ENCODE data around the gene COX19.

Gene COX19, protein sequence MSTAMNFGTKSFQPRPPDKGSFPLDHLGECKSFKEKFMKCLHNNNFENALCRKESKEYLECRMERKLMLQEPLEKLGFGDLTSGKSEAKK

DNA sequence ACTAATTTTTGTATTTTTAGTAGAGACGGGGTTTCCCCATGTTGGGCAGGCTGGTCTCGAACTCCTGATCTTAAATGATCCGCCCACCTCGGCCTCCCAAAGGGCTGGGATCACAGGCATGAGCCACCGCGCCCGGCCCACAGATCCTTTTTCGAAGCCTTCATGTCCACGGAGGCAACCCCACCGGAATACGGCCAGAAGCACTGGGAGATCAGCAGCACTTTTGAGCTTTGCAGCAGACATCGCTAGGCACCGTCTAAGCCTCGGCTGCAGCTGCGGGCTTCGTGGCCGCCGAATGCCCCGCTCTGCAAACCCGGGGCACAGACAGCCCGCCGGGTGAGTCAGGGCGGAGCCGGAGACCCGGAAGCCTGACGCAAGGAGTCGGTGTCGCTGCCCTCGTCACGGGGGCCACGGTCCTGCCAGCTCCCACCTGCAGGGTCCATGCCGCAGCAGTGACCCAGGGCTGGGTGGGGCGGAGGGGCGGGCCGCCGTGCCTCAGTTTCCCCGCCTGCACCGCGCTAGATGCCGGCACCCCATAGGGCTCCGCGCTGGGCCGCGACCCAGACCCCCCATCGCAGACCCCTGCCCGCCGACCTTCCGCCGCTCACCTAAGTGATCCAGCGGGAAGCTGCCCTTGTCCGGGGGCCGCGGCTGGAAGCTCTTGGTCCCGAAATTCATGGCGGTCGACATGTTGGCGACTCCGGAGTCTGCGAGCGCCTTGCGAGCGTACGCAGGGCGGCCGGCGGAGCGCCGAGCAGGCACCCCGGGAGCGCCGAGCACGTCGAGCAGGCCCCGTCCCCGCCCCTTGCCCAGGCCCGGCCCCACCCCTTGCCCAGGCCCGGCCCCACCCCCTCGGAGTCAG, at the start of gene COX19:
COX19 (minus strand) TSS at position 730 of the 862 bp plus-strand sequence; CDS start at position 690, 40 bp downstream.
- no peak for DNase-seq

DNA sequence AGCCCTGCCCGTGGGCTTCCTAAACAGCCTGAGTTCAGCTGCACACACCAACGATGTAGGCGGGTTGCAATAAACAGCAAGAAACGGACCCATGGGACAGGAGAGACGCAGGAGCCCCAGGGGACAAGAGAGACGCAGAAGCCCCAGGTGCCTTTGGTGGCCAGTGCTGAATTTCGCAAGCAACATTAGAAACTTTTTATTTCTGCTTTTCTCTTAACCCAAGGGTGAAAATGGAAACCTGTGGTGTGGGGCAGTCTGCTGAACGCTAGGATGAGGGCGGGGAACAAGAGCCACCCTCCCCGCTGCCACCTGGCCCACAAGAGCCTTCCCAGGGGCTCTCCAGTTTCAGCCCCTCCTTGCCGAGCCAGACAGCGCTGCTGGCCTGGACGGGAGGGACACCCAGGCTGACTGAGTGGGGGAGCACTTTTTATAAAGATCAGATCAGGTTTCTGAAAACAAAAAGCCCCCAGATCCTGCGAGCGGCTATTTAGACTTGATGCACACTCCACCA, 49.0 kb upstream of the COX19 start:
- DNase-seq, result no peak

DNA sequence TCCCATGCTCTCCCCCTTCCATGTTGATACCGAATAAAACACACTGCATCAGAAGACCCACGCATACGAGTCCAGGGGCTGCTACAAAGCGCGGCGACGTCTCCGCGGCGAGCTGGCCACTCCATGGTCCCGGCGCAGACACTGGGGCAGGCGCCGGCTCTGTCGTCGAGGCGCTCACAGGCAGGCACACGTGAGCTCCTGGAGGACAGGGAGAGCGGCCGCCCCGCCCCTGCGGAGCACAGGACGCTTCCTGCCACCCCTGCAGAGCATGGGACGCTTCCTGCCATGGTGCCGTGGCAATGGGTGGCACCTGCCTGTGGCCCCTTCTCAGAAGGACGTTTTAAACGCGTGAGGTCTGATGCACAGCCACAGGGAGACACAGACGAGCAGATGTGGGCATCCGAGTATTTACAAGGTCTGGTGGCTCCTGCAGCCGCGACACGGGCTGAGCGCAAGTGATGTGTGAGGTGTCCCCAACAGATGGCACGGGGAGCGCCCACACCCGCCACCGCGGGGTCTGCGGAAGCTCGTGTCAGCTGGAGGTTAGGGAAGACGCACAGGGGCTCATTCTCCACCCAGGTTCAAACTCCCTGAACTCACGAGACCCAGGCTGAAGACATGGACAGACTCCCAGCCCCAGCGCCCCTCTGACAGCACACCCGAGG, 47.6 kb upstream of the COX19 start:
- DNase-seq, result no peak

DNA sequence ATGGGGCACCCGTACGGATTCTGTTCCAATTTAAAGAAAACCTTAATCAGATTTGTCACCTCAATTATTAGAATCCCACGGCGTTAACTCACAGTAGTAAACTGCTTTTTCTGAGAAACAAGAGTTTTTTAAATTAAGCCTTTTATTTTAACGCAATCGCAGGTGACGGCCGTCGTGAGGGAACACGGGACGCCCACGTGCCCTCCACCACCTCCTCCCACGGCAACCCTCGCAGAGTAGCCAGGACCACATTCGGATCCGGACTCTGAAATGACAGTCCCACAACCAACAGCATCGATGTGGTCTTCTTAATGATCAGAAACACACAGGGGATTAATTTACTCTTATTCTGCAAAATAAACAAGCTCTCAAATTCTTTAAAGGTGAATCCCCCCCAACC, 47.0 kb upstream of the COX19 start:
- no peak for DNase-seq

DNA sequence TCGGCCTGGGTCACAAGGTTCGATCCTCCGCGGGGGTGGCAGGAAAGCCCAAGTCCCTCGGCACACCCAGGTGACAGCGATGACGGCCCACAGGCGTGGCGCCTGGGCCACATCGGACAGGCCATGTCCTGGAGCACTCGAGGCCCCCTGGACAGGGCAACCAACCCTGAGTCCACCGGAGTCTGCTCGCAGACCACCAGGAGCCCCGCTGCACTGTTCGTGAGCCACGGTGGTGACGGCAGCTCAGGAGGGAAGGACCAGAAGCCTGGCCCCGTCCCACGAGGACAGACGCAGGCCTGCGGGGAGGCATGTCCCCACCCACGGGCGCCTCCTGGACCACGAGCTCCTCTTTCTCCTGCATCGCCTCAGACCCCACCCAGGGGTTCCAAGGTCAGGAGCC, 46.6 kb upstream of the COX19 start:
- DNase-seq, result no peak

DNA sequence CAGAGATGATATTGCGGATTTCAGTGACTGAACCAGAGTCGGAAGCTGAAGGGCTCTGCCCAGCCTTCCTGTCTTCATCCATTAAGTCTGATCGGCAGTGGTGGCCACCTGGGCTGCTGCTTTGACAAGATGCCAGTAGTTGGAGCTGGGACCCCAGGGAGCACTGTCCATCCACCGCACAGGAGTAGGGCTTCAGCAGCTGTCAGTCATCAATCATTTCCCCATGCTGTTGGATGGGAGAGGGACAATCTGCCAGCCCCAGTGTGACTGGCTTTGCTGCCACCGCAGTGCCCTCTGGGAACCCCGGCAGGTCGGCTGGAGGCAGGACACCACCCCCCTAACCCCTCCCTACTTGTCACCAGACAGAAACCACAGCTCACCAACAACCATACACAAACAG, 46.0 kb upstream of the COX19 start:
- no peak for DNase-seq

DNA sequence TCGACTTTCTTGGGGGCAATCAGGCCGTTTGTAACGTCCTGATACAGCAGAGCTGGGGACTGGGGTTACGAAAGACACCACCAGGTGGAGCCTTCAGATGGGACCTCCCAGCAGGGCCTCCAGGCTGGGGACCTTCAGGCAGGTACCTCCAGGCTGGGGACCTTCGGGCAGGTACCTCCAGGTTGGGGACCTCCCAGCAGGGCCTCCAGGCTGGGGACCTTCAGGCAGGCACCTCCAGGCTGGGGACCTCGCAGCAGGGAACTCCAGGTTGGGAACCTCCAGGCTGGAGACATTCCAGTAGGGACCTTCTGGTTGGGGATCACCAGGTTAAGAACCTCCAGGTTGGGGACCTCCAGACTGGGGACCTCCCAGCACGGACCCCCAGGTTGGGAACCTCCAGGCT, 45.5 kb upstream of the COX19 start:
- DNase-seq, result no peak

DNA sequence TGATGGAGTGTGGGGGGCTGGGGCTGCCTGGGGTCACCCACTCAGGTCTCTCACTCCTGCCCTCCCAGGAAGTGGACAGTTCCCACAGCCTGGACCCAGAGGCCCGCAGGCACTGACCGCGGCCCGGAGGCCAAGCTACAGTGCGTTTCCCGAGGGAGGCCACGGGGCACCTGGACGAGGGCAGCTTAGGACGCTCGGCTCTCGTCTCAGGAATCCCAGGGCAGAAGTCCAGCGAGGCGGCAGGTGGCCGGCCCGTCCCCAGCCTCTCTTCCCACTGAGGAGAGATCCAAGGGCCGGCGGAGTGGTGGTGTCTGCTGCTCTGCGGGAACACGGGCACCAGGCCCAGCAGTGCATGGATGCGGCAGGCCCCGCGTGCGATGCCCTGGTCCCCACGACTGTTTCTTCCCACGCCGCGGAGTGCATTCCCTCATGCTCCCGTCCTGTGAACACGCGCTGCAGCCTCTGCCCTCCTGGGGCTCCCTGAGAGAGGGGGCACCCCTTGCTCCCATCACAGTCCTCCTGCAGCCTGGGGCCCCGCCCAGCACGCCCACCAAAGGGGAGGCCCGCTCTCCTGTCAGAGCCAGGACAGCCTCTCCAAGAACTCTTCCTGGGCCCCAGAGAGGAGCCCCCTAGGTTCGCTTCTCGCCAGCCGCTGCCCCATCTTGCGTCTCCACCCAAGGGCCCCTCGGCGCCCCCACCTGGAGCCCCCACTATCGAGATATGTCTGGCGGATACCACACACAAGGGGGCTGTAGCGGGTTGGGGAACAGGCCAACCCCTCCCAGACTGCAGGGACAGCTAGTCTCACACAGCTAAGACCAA, 44.7 kb upstream of the COX19 start:
- no peak for DNase-seq

DNA sequence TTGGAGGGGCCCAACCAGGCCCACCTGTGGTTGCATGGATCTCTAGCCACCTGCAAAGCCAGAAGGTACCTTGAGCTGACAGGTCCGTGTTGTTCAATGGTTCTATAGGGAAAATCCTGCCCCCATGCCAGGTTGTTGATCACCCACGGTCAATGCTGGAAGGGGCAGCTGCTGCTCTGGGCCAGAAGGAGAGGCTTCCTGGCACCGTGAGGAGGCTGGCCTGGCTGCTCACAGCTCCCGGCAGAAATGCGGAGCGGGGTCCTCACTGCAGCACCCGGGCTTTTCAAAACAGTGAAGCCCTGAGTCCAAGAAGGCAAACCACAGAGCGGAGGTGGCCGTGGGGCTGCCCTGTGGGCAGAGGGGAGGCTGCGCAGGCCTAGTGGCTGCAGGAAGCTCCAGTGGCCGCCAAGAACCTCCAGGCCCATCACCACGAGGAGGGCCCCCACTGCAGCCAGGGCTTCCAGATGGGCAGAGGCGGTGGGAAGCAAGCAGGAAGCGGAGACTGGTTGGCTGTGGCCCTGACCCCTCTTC, 44.0 kb upstream of the COX19 start:
- DNase-seq, result no peak

DNA sequence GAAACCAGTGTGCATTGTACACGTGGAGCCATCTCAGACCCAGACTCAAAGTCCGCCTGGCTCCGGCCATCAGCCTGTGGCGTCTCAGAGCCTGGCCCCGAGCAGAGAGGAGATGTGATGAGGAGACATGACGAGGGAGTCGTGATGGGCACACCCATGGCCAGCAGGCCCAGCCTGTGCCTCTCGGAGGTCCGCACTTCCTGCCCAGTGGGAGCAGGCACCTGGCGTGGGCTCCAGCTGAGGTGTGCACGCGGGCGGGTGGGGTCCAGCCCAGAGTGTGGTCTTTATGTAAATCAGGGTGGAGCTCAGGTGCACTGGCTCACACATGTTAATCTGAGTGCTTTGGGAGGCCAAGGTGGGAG, 43.0 kb upstream of the COX19 start:
- no peak for DNase-seq

DNA sequence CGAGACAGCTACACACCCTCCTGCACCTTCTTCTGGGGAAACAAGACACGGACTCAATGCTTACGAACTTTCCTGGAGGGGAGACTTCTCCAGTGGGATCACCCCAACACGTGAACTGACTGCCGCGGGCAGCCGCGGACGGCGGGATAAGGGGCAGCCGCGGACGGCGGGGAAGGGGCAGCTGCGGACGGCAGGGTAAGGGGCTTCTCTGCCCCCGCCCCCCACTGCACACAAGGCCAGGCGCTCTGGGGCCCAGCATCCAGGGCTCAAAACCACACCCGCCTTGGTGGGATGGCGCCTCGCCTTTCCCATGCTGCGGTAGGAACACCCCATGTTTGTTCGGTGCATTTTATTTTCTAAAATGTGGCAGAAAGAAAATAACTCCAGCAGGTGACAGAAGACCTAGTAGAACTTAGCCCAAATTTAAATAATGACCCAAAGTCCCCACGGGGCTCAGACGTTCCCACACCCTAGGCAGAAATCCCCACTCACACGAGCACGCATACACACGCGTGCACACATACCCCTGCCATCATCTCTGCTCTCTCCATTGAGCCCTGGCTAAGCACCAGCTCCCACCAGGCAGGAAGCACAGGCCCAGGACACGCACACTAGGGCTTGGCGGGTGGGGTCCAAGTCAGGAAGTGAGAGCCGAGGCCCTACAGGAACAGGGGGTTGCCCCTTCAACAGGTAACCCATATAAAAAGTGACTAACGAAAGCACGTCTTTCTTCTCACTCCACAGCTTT, 42.4 kb upstream of the COX19 start:
- DNase-seq, result no peak

DNA sequence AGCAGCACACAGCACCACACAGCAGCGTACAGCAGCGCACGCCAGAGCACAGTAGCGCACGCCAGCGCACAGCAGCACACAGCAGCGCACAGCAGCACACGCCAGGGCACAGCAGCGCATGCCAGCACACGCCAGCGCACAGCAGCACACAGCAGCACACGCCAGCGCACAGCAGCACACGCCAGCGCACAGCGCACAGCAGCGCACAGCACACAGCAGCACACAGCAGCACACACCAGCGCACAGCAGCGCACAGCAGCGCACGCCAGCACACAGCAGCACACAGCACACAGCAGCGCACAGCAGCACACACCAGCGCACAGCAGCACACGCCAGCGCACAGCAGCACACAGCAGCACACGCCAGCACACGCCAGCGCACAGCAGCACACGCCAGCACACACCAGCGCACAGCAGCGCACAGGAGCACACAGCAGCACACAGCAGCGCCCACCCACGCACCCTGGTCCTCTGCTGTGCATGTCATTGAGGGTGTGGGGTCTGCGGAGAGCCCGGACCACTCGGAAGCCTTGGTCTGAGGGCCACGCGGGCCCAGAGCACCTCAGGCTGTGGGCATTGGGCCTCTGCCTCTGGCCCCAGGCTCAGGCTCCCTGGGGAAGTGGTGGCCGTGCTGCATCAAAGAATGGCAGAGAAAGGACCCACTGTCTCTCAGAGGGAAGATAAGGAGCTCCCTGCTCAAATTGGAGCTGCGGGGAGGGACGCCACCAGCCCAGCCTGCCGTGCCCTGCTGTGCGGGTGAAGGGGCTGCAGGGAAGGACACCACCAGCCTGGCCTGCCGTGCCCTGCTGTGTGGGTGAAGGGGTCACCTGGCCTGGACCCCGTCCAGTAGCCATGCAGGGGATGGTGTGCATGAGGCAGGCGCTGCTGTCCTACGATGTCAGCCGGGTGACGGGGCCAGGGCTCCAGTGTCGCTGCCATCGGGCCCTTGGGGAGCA, 41.5 kb upstream of the COX19 start:
- no peak for DNase-seq

DNA sequence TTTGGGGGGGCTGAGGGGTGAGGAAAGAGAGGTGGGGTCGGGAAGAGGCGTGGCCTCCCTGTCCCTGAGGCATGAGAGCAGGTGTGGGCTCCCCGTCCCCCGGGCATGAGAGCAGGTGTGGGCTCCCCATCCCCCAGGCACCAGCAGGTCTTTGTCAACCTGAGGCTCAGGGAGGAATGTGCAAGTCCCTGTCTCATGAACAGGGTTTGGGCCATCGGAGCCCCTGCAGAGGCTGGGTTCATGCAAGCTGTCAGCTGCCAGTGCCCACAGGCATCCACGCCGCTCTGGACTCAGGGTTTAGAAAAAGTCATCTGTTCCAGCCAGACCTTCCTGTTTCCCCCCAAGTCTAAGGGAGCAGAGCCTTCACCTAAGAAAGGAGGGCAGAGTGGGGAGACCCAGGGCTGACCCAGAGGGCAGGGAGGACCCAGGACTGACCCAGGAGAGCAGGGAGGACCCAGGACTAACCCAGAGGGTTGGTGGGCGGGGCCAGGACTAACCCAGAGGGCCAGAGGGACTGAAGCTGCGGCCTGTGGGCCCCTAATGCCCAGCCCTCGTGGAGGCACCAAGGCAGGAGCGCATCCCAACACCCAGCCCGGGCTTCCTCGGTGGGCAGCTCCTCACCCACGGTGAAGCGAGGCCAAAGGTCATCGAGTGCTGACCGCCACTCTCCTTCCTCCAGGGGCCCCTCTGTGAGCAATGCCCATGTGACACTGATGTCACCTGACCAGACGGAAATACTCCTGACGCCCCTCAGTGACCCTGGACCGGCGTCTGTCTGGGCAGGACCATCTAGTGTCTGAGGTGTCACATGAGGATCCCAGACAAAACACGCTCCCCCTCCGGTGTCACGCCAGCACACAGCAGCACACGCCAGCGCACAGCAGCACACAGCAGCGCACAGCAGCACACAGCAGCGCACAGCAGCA, 40.1 kb upstream of the COX19 start:
- DNase-seq, result no peak

DNA sequence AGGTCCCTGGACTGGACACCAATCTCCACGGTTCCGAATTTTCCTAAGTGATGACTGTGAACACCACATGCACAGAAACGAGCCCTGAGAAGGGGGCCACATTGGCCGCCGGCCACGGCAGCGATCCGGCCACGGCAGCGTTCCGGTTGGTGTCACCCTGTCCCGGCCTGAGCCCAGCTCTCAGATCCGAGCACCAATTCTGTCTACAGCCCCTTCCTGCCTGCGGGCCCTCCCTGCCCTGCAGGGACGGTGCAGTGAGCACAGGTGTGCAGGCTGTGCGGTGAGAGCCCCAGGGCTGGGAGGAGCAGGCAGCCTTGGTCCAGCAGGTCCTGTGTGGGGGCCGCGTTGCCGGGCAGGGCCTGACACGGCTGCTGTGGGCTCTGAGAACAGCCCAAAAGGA, 39.3 kb upstream of the COX19 start:
- DNase-seq, result no peak

DNA sequence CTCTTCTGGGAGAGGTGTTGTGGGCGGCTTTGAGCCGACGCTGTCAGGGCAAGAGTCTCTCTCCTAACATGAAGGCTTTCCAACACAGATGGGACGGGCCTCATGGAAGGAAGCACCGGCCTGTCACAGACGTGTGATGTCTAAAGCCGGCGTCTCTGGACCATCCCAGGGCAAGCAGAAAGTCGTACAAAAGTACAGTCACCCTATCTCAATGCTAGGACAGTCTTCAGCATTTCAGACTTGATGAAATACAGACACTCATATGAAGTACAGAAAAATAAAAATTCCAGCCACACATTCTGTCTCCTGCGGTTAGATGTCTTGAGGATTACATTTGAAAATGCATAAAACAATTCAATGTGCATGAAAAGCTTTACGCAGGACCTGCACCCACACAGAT, 38.2 kb upstream of the COX19 start:
- DNase-seq, result no peak

DNA sequence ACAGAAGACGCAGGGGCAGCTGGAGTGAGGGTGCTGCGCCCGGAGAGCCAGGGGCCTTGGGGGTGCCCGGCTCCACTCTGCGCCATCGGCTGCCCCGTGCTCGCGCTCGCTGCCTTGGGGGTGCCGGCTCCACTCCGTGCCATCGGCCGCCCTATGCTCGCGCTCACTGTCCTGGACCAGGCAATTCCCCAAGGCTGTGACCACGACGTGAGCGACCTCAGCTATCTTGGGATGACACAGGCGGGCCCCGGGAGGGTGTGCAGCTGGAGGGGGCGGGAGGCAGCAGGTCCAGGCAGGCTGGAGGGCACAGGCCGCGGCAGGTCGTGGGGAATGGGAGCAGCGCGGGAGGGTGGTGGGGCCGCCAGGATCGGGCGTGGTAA, 37.4 kb upstream of the COX19 start:
- DNase-seq, result no peak

DNA sequence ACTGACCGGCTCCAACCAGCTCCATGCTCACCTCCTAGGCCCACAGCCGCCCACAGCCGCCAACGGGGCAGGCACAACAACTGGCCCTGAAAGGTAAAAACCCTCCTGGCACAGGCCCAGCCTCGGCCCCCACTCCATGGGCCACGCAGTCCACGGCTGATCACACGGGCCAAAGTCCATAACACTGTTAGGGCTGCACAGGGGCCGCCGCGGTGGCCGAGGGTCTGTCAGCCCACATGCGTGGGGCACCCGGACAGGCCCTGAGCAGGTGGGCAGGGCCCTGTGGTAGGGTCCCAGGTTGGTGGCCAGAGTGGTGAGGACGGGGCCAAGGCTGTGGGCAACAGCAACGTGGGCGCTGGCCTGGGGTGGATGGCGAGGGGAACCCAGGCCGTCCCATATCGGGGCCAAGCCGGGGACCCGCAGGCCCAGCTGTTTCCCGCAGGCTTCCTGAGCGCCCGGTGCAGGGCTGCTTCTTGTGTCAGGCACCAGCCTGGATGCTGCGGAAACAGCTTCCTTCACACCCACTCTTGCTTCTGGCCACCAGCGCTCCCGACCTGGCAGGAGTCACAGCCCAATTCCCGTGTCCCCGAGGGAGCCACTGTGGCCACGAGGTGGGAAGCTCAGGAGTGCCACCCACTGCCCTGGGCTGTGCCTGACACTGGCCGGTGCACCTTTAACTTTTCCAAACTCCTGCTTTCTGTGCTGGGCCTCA, 36.8 kb upstream of the COX19 start:
- DNase-seq, result no peak

DNA sequence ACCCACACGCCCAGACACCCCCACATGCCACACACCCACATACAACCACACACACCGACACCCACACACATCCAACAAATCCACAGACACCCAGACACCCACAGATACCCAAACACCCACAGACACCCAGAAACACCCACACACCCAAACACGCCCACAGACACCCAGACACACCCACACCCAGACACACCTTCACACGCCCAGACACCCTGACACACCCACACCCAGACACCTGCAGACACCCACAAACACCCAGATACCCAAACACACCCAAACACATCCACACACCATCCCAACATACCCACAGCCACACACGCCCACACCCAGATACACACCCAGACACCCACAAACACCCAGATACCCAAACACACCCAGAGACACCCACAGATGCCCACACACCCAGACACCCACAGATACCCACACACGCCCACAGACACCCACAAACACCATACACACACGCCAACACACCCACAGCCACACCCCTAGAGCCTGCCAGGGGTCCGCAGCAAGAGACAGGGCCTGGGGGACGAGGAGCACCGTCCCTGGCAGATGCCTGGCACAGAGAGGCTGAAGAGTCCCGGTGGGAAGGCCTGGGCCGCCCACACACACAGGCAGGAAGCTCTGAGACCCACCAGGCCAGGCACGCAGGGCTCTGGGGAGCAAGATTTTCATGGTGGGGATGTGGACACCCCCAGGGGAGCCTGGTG, 36.1 kb upstream of the COX19 start:
- DNase-seq, result no peak

DNA sequence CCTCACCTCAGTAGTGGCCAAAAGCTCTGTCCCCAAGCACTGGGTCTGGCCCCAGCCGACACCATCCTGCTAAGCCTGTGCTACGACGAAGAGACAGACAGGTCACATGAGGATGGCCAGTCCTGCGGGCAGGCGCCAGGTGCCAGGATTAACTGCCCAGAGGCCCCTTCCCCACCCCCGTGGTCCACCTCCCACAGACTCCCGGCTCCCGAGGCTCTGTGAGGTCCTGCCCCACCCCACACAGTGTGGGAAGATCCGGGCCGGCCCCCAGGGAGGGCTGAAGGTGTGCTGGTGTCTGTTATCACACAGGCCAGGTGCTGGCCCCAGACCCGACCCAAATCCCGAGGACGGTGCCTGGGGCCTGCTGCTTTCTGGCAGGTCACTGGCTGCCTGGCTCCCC, 34.9 kb upstream of the COX19 start:
- DNase-seq, result no peak
